IMR-90 (cell line): Measurements from ENCODE around the gene VAT1L. TPM values are rescaled to one million over a fixed set of nuclear protein-coding genes. Genes with fewer than 3 reads are reported as not detected.

Experiments
- ATAC-seq: fragments of 200-7000 bp; cut with Tn5 transposase; 2 replicates; pipeline ENCODE4 v1.9.1; 2020; ENCODE audit warnings: low read depth, mild to moderate bottlenecking, moderate library complexity
- BruUV-seq: library from RNA; stranded (reverse); fragments of 400-500 nt; replicated peaks from 2 replicates; lab custom pipeline; 2021; lab: Mats Ljungman, UMichigan
- CTCF ChIA-PET: fragments of 300-600 bp; formaldehyde crosslinking; extraction: SDS; loops from one replicate; lab custom pipeline; 2021; ENCODE audit warnings: antibody characterized with exemption; lab: Yijun Ruan, JAX
- POLR2A ChIA-PET: fragments of 300-600 bp; sonication (Branson Sonifier 250); formaldehyde crosslinking; loops from one replicate; lab custom pipeline; 2022; ENCODE audit warnings: antibody characterized with exemption; ENCODE audit not compliant: unreplicated experiment; lab: Charles Lee
- DNase-seq: peaks from one replicate; pipeline ENCODE4 v3.0.0; 2013
- H2AFZ ChIP-seq: replicated peaks from 2 replicates; pipeline ENCODE3; 2013; ENCODE audit warnings: low read length, mild to moderate bottlenecking; ENCODE audit not compliant: poor library complexity
- H2AK5ac ChIP-seq: 2 replicates; pipeline ENCODE4 v1.6.1; 2013; ENCODE audit warnings: low read depth, low read length, inconsistent platforms
- H2AK9ac ChIP-seq: replicated peaks from 2 replicates; pipeline ENCODE3; 2013; ENCODE audit warnings: mild to moderate bottlenecking, low read depth, low read length, moderate library complexity; ENCODE audit not compliant: poor library complexity
- H2BK120ac ChIP-seq: 2 replicates; pipeline ENCODE4 v1.6.1; 2013; ENCODE audit warnings: low read depth, low read length, inconsistent platforms
- H2BK15ac ChIP-seq: 3 replicates; pipeline ENCODE4 v1.6.1; 2013; ENCODE audit warnings: low read depth, low read length, inconsistent platforms
- H2BK20ac ChIP-seq: 2 replicates; pipeline ENCODE4 v1.6.1; 2013; ENCODE audit warnings: low read depth, mild to moderate bottlenecking, inconsistent platforms, low read length, moderate library complexity
- H2BK5ac ChIP-seq: 2 replicates; pipeline ENCODE4 v1.6.1; 2013; ENCODE audit warnings: mild to moderate bottlenecking, low read depth, low read length, inconsistent platforms; ENCODE audit not compliant: poor library complexity, severe bottlenecking
- H3K14ac ChIP-seq: replicated peaks from 2 replicates; pipeline ENCODE4 v1.6.1; 2013; ENCODE audit warnings: low read depth, low read length, inconsistent platforms
- H3K18ac ChIP-seq: 2 replicates; pipeline ENCODE4 v1.6.1; 2013; ENCODE audit warnings: low read depth, low read length, control low read depth
- H3K23ac ChIP-seq: 2 replicates; pipeline ENCODE4 v1.6.1; 2013; ENCODE audit warnings: low read depth, low read length, inconsistent platforms
- H3K27ac ChIP-seq: 2 replicates; pipeline ENCODE4 v1.5.1; 2013; ENCODE audit warnings: mild to moderate bottlenecking, control low read depth, low read length; ENCODE audit not compliant: insufficient read depth
- H3K27me3 ChIP-seq: 2 replicates; pipeline ENCODE4 v1.6.1; 2013; ENCODE audit warnings: low read length; ENCODE audit not compliant: control insufficient read depth, insufficient read depth
- H3K36me3 ChIP-seq: 2 replicates; pipeline ENCODE4 v1.6.1; 2013; ENCODE audit warnings: low read length, mixed read lengths; ENCODE audit not compliant: control insufficient read depth, insufficient read depth
- H3K4ac ChIP-seq: 2 replicates; pipeline ENCODE4 v1.6.1; 2013; ENCODE audit warnings: low read depth, low read length, inconsistent platforms
- H3K4me1 ChIP-seq: 2 replicates; pipeline ENCODE4 v1.6.1; 2013; ENCODE audit warnings: low read length, mixed read lengths; ENCODE audit not compliant: control insufficient read depth, insufficient read depth
- H3K4me2 ChIP-seq: 2 replicates; pipeline ENCODE4 v1.6.1; 2013; ENCODE audit warnings: low read depth, mild to moderate bottlenecking, control low read depth, low read length, moderate library complexity
- H3K4me3 ChIP-seq: 2 replicates; pipeline ENCODE4 v1.5.1; 2013; ENCODE audit warnings: low read depth, mild to moderate bottlenecking, control low read depth, low read length, moderate library complexity; ENCODE audit not compliant: insufficient read depth
- H3K56ac ChIP-seq: 2 replicates; pipeline ENCODE4 v1.6.1; 2013; ENCODE audit warnings: low read length, inconsistent platforms; ENCODE audit not compliant: insufficient read depth; ENCODE audit errors: extremely low read depth
- H3K79me1 ChIP-seq, 2 experiments: 2 replicates each; pipeline ENCODE4 v1.6.1; 2013; ENCODE audit warnings: low read length in 2 of 2, inconsistent platforms in 1 of 2, low read depth in 1 of 2
- H3K9ac ChIP-seq: 2 replicates; pipeline ENCODE4 v1.6.1; 2013; ENCODE audit warnings: low read depth, low read length, control low read depth
- H3K9me1 ChIP-seq: 2 replicates; pipeline ENCODE4 v1.6.1; 2013; ENCODE audit warnings: low read length, inconsistent platforms; ENCODE audit not compliant: insufficient read depth
- H3K9me3 ChIP-seq: 2 replicates; pipeline ENCODE4 v1.6.1; 2013; ENCODE audit warnings: low read length; ENCODE audit not compliant: control insufficient read depth, insufficient read depth
- H4K20me1 ChIP-seq: 2 replicates; pipeline ENCODE4 v1.6.1; 2013; ENCODE audit warnings: low read length, inconsistent platforms; ENCODE audit not compliant: insufficient read depth
- H4K5ac ChIP-seq: 2 replicates; pipeline ENCODE4 v1.6.1; 2013; ENCODE audit warnings: mild to moderate bottlenecking, low read depth, low read length, control low read depth
- H4K8ac ChIP-seq, 2 experiments: 2 replicates each; pipeline ENCODE4 v1.6.1; 2013; ENCODE audit warnings: low read depth in 2 of 2, low read length in 2 of 2, control low read depth in 1 of 2, inconsistent platforms in 1 of 2
- H4K91ac ChIP-seq: 2 replicates; pipeline ENCODE4 v1.6.1; 2013; ENCODE audit warnings: low read depth, low read length, inconsistent platforms; ENCODE audit not compliant: insufficient read depth
- CHD1 ChIP-seq: IDR thresholded peaks from 2 replicates; pipeline ENCODE4 v1.6.1; 2012; ENCODE audit warnings: low read depth, low read length, improper control_type of control experiment
- ELK1 ChIP-seq: fragments of 150-350 bp; IDR thresholded peaks from 2 replicates; pipeline ENCODE4 v1.6.1; 2016; ENCODE audit warnings: low read depth, mild to moderate bottlenecking, low read length, moderate library complexity, borderline replicate concordance
- FOS ChIP-seq: fragments of 150-350 bp; IDR thresholded peaks from 2 replicates; pipeline ENCODE4 v1.6.1; 2016; ENCODE audit warnings: low read depth, low read length
- NFE2L2 ChIP-seq: fragments of 150-350 bp; IDR thresholded peaks from 2 replicates; pipeline ENCODE4 v1.6.1; 2016; ENCODE audit warnings: low read depth, mild to moderate bottlenecking, low read length
- WGBS, 2 experiments: methylation state at CpG; one replicate each; pipeline versions ENCODE4 v1.1.5 to v1.1.7; 2013; ENCODE audit warnings: missing lambda C conversion rate in 2 of 2; ENCODE audit not compliant: insufficient read length in 1 of 2; ENCODE audit errors: extremely low coverage in 2 of 2; 5-methylcytosine and 5-hydroxymethylcytosine counted together
- dilution Hi-C: fragments of 300-500 bp; cut with HindIII; formaldehyde crosslinking; loops from one replicate; pipeline ENCODE4 v1.14.3; 2018; ENCODE audit warnings: low sequenced_read_pairs; ENCODE audit not compliant: unreplicated experiment
- in situ Hi-C: fragments of 300-500 bp; cut with MboI; formaldehyde crosslinking; loops from 3 replicates; pipeline ENCODE4 v1.14.3; 2019; ENCODE audit warnings: low sequenced_read_pairs, inconsistent platforms, mixed read lengths
- intact Hi-C: fragments of 100-400 bp; cut with micrococcal nuclease; formaldehyde crosslinking; loops from 2 replicates; pipeline ENCODE4 v1.10.0; 2022
- polyA plus RNA-seq, 3 experiments: library from polyadenylated mRNA; depleted of rRNA; stranded (reverse); fragments of >200 nt; gene quantifications; 2 replicates each; pipeline ENCODE4 v1.2.3, GENCODE V29; 2012; ENCODE audit warnings: low replicate concordance in 1 of 3
- total RNA-seq: library from RNA; depleted of rRNA; stranded (reverse); fragments of >200 nt; gene quantifications from 2 replicates; pipeline ENCODE4 v1.2.3, GENCODE V29; 2012

Gene VAT1L
- total and polyA plus RNA-seq, 2 of the 4 experiments (the other 2 are of a cell fraction): 15.4 to 18.5 TPM

- Histone ChIP-seq H3K4me2 (no peak overlapping the region), H3K9me1 (no peaks in the 10 kb centered on the region), H3K9me3 (no peaks in the 10 kb centered on the region), H3K23ac (no peak overlapping the region), H3K4me3 (no peak overlapping the region), H3K4ac (no peak overlapping the region), H3K18ac (no peak overlapping the region), H2AK9ac (no peak overlapping the region), H2AK5ac (no peak overlapping the region), H3K27me3 (no peaks in the 10 kb centered on the region), H2BK120ac (no peak overlapping the region), H3K27ac (no peak overlapping the region), H4K91ac (no peak overlapping the region), H2BK20ac (peak overlapping the region; percentile 50; the same call in 1 of the 2 replicates), H3K4me1 (peaks cover 9% of the 10 kb centered on the region), H3K14ac (no peak overlapping the region), H4K20me1 (no peaks in the 10 kb centered on the region), H3K79me1 (no peaks in the 10 kb centered on the region), H3K36me3 (no peaks in the 10 kb centered on the region; the same call in 1 of the 2 replicates), H2BK5ac (no peak overlapping the region), H2BK15ac (no peak overlapping the region), H4K8ac (no peak overlapping the region), H2AFZ (no peak overlapping the region), H3K9ac (no peak overlapping the region), H3K56ac (no peak overlapping the region), H4K5ac (no peak overlapping the region)
- POLR2A ChIA-PET: interaction anchor here (0.5 to 1.1 kb wide), 2 partner anchors 18 to 32 kb away, joined by 4 to 9 read pairs; no protein-coding TSS in a partner anchor
- no TSS peak for BruUV-seq
- DNase-seq (peak; percentile 40), ATAC-seq (peak; percentile 31; the same call in 1 of the 2 replicates)
- in situ Hi-C loops (no loop called here), intact Hi-C loops (no loop called here), dilution Hi-C loops (no loop called here)
- WGBS, 2 experiments: no CpG with 5 or more reads among the region's 6 CpGs
- no peak for TF ChIP-seq FOS
- TF ChIP-seq ELK1: no peak
- TF ChIP-seq NFE2L2: no peak
- TF ChIP-seq CHD1: no peak
- CTCF ChIA-PET: no interaction called here
These were observed 97.4 kb downstream of the VAT1L start for GRCh38 chr16:77885571-77886295.
